HG02759 (cell line): ENCODE data around the gene XRCC6.
"Not testable (repeated sequence)": the region's sequence is repeated elsewhere in the genome, so short reads cannot be mapped to it uniquely, and the experiment has no call there.

Experiments used
- ATAC-seq: cut with Tn5 transposase; IDR thresholded peaks from one replicate; pipeline ENCODE4 v1.9.1; 2021; ENCODE audit warnings: mild to moderate bottlenecking, moderate library complexity; ENCODE audit not compliant: unreplicated experiment

XRCC6 gene

DNA sequence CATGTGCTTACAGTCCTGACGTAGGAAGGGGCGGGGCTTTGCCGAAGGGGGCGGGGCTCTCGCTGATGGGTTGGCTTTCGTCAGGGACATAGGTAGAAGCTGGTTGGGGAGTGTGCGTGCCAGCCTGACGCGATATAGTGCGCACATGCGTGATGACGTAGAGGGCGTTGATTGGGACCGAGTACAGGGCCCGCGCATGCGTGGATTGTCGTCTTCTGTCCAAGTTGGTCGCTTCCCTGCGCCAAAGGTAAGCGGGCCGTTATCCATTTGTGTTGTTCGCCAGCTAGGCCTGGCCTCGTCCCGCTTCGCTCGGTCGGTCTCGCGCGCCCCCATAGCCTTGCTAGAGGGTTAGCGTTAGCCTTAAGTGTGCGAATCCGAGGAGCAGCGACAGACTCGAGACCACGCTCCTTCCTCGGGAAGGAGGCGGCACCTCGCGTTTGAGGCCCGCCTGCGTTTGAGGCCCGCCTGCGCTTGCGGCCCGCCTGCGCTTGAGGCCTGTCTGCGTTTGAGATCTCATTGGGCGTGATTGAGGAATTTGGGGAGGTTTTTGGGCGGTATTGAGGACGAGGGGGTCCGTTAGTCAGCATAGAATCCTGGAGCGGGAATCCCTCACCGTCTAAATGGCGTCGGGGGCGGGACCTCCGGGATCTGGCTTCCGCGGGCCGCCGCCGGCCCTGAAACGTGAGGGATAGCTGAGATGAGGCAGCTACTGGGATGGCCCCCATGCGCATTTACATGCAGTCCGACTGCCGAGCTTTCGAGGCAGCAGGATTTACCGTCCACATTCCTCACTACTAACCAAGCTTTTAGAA, at the start of gene XRCC6:
TSS of gene XRCC6 (plus strand) at position 197 of the 812 bp plus-strand sequence. CDS start 710 bp downstream, outside the sequence.
- peak; percentile 86 for ATAC-seq

- ATAC-seq, result no peak
Measured at GRCh38 chr22:41571786-41572185, 49.3 kb upstream of the XRCC6 start.

DNA sequence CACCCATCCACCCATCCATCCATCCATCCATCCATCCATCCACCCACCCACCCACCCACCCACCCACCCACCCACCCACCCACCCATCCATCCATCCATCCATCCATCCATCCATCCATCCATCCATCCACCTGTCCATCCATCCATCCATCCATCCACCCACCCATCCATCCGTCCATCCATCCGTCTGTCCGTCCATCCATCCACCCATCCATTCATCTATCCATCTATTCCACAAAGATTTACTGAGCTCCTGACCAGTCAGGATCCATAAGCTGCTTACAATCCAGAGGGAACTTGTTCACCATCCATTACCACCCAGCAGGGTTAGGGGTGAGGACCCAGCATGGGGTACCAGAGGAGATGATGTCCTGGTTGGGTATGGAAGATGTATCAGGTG, 48.8 kb upstream of the XRCC6 start:
- ATAC-seq, result not testable (repeated sequence)

DNA sequence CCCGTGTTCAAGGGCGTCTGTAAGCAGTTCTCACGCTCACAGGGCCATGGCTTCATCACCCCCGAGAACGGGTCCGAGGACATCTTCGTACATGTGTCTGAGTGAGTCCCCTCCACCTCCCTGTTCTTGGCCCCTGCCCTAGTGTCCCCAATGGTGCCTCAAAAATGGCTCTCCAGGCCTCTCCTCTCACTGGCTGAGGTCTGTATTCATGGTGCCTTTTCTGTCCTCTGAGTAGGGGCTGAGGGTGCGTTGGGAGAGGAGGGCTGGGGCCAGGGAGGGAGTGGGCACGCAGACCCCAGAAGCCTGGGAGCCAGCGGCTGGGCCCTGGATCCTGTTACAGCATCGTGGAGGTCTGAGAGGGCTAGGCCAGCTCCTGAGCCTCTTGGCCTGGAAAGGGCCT, 47.4 kb upstream of the XRCC6 start:
- ATAC-seq, result no peak

GRCh38 chr22:41574847-41575381, 46.2 kb upstream of the XRCC6 start:
- no peak for ATAC-seq

DNA sequence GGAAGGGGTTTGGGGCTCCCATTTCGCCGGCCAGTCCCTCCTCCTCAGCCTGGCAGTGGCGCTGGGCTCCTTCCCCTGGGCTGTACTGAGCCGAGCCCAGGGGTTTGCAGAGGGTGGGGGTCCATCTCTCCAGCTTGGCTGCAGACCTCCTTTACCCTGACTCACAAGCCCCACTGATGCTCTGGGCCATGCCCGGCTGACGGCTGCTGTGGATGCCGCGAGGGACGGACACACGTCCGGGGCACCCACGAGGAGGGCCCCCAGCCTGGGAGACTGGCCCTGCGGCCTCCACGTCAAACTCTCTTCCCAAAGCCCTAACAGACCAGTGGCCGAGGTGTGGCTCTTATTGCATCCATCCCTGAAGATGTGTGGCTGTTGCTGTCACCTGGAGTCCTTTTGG, 45.6 kb upstream of the XRCC6 start:
- no peak for ATAC-seq

GRCh38 chr22:41576877-41577276, 44.2 kb upstream of the XRCC6 start:
- no peak for ATAC-seq

- no peak for ATAC-seq
Measured at GRCh38 chr22:41578114-41578513, 43.0 kb upstream of the XRCC6 start.

GRCh38 chr22:41578818-41579217, 42.3 kb upstream of the XRCC6 start:
- no peak for ATAC-seq

GRCh38 chr22:41579297-41579996, 41.6 kb upstream of the XRCC6 start:
- ATAC-seq, result no peak

- ATAC-seq, result no peak
Measured at GRCh38 chr22:41579997-41580355, 41.1 kb upstream of the XRCC6 start.

GRCh38 chr22:41582694-41583093, 38.4 kb upstream of the XRCC6 start:
- ATAC-seq, result no peak

DNA sequence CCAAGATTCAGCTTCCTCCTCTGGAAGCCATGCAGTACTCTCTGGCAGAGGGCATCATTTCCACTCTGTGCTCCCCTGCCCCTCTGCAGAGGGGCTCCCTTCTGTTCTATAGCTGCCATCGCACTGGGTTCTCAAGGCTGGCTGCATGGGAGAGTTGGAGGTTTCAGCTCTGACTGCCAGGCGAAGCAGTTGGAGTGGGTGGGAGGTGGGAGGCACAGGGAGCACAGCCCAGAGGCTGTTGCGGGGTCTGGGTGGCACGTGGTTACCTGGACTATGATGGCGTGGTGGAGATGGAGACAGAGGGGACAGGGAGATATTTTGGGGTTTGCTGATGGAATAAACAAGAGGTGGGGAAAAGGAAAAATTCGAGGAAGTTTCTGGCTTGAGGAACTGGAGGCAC, 36.2 kb upstream of the XRCC6 start:
- no peak for ATAC-seq

GRCh38 chr22:41585898-41586297, 35.2 kb upstream of the XRCC6 start:
- no peak for ATAC-seq

DNA sequence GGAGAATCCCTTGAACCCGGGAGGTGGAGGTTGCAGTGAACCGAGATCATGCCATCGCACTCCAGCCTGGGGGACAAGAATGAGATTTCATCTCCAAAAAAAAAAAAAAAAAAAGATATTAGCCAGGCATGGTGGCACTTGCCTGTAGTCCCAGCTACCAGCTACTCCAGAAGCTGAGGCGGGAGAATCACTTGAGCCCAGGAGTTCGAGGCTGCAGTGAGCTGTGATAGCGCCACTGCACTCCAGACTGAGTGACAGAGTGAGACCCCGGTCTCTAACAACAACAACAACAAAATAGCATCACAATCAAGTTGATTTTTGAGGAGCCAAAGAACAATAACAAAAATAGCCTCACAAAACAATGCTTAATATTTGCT, 33.8 kb upstream of the XRCC6 start:
- ATAC-seq, result no peak

DNA sequence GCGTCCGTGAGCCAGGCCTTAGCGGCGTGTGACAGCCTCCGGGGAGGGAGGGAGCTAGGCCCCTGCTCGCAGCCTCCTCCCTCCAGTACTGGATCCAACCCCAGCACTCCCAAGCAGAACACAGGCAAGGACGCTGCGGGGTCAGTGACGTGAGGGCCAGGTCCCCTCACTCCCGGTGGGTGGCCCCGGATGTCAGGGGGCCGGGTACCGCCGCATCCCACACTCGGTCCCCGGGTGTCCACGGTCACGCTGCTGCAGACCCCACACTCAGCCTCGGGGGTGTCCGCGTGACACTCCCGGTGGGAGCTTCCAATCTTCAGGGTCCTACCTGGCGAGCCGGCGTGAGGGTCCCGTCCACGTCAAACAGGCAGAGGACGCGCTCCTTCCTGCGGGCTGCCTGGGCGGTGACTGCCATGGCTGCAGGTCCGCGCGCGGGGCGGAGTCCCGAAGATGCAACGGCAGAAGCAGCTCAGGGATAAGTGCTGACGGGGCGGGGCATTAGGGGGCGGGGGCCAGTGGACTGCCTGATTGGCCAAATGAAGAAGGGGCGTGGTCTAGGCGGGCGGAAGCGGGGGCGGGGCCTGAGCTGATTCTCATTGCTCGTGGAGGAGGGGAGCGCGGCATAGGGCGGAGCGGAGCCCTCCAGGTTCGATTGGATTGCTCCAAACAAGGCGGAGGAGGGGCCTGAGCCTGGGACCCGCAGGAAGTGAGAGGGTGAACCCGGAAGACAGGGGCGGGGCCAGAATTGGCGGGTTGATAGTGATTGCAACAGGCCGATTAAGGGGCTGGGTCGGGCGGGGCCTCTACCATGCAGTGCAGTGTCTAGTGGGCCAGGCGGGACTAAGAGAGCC, 31.5 kb upstream of the XRCC6 start, which contains the start of gene PMM1:
TSS of gene PMM1 (minus strand) at position 450 of the 851 bp plus-strand sequence. CDS start at position 415, 35 bp downstream.
- ATAC-seq, result peak; percentile 94

- not testable (repeated sequence) for ATAC-seq
Measured at GRCh38 chr22:41593336-41593960, 27.6 kb upstream of the XRCC6 start.

- ATAC-seq, result no peak
Measured at GRCh38 chr22:41595703-41596102, 25.4 kb upstream of the XRCC6 start.

GRCh38 chr22:41596776-41597634, 24.1 kb upstream of the XRCC6 start:
- ATAC-seq, result no peak

DNA sequence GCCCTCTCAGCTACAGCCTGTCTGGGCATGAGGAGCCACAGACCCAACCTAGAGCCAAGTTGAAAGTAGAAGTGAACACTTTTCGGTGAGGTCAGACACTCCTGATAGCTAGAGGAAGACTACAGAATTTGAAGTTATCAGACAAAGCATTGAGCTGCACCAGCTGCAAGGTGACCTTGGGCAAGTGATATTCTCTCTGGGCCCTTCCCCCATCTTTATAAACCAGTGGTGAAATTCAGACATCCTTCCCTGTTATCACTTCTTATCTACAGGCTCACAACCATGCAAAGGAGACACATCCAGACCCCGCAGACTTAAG, 23.5 kb upstream of the XRCC6 start:
- no peak for ATAC-seq
